Stimulated activated CD4-positive, alpha-beta T cell treated with anti-CD3 and anti-CD28 coated beads, TNF-alpha, amount 100 ng/mL, for 48 hours (primary cell): Measurements from ENCODE around the gene PRR15.

Experiments
- DNase-seq, 3 donors: peaks; one replicate each; pipeline ENCODE4 v3.0.0-alpha.2; 2020; ENCODE audit warnings: low read depth in 3 of 3

Gene PRR15

DNA sequence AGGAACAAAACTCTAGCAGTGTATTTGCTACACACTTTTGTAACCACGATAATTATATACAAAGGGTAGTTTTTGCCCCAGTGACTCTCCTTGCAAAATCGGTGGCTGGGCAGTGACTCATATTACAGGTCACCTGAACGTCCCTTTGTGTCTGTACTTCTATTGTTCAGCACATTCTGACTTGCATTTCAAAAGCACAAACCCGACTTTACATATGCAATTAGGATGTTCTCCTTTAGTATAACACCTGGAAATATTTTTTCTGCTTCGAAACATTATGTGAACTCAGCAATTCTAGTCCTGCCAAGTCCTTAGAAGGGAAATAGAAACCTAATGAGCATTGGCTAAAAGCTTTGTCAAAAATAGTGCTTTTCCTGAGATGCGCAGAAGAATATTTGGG, 6.0 kb downstream of the PRR15 start:
- DNase-seq, result no peak

DNA sequence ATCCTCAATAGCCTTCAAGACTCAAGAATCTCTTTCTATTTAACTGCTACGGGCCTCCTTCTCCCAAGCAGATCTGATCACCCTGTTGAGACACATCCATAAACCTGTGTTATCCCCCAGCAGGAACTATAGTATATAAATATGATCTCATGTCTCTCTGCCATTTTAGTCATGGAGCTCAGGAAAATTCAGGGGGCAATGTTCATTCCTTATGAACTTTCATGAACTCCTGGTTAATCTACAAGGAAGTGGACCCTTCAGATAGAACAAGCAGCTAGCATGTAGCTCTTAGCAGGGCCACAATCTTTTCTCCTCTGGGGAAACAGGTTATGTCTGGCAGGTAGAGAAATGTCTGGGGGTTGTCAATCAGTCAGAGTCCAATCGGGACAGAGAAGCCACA, 8.9 kb downstream of the PRR15 start:
- no peak for DNase-seq

DNA sequence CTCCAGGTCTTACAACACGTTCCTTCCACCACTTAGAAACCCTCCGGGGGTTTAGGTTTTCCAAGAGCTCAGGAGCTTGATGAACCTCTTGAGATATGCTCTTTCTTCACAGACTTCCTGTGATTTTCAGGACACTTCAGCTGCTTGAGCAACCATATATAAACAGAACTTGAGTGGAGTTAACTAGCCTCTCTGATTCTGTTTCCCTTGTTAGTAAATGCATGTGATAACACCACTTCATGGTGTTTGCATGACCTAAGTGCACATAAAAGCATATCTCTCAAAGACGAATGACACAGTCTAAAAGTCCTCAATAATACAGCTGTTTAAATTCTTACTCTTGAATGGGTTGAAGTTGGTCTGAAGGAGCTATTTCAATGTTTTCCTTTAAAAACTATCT, 9.9 kb downstream of the PRR15 start:
- no peak for DNase-seq

DNA sequence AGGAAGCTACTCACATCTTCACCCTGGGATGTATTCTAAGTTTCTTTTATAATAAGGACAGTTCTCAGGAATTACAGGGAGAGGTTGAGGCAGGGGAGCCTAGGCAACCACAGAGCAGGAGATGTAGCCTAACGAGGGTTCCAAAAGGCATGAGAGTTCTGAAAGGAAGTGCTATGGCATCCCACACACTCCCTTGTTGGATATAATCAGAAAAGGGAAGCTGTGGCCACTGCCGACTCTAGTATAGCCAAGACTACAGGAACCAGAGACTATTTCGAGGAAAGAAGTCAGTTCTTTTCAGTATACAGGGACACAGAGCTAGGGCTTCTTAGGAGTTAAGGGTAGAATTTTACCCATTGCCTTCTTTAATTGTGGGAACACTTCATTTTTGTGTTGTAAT, 11.0 kb downstream of the PRR15 start:
- DNase-seq, result no peak

DNA sequence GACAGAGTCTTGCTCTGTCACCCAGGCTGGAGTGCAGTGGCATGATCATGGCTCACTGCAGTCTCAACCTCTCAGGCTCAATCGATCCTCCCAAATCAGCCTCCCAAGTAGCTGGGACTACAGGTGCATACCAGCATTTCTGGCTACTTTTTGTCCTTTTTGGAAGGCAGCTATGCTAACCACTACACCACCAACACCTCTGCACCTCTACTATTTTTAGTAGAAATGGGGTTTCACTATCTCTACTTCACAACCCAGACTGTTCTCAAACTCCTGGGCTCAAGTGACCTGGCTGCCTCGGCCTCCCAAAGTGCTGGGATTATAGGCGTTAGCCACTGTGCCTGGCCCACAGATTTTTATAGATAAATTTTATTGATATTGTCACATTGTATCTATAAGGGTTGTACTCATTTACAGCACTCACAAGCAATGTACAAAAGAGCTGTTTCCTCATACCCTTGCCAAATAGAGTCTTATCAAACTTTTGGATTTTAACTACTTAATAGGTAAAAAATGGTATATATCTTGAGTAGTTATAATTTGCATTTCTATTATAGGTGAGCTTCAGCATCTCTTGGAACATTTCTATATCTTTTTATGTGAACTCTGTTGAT, 23.7 kb downstream of the PRR15 start:
- DNase-seq, result no peak

DNA sequence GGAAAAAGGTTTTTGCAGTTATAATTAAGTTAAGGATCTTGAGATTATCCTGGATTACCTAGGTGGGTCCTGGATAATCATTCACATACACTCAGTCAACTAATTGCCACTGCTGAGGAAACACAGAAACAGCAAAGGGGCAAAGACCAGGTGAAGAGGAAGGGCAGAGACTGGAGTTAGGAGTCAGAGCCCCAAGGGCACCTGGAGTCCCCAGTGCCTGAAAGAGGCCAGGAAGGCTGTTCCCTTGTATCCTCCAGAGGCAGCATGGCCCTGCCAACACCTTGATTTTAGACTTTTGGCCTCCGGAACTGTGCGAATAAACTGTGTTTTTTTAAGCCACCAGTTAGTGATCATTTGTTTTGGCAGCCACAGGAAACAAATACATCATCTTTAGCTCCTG, 24.6 kb downstream of the PRR15 start:
- no peak for DNase-seq

DNA sequence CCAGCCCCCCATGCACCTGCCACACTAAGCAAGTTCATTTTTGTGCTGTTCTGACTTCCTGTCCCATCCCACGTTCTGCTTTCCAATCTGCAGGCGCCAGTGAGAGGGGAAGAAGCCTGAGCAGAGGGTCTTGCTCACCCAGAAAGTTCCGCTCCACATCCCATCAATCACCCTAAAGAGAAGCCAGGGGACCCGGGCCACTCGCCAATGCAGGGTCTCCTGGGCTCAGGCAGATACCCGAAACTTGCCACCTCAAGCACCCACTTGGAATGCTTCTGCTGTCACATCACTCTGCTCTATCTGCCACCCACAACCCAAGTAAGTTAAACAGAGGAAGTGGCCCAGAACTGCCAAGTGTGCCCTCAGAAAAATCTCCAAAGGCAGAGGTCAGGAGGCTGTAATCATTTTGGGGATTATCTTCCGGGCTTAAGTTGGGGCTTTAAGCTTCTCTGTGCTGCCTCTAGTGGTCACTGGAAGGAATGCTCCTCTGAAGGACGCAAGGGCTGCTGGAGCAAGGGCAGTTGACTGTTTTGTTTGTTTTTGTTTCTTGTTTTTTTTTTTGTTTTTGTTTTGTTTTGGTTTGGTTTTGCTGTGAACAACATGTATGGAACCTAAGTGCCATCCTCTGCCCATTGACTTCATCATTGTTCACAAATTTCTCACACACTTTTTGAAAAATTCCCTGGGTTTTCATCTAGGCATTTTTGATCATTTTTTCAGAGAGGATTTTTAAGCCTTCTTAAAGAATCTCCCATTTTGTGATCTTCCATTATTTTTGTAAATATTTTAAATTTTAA, 25.5 kb downstream of the PRR15 start:
- DNase-seq, result no peak

DNA sequence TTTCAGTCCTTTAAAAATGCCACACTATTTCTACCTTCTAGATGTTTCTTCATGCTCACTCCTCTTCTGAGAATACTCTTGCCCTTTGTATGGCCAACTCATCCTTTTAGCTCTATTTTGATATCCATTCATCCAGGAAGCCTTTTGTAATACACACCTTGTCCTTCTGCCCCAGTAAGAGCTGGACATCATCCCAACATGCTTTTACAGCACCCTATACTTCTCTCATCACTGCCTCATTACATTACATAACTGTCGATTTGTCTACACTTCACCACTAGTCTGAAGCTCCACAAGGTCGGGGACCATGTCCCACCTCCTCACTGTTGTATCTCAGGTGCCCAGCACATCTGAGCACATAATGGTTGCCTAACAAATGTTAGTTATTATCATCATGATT, 29.2 kb downstream of the PRR15 start:
- no peak for DNase-seq

DNA sequence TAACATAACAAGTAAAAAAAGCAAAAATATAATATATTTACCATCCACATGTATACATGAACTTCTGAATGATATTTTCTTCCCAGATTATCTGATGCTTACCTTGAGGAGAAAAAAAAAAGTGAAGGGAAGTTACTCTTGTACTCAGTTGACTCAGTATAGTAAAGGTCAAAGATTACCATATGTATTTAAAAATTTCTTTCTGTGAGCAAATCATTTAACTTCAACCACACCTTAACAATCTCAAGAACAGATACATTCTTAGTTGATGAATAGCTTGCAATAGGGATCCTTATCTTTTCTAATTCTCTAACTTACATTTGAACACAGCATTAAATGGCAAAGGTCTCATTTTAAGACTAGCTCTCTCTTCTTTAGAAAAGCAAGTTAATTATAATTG, 29.8 kb downstream of the PRR15 start:
- no peak for DNase-seq

DNA sequence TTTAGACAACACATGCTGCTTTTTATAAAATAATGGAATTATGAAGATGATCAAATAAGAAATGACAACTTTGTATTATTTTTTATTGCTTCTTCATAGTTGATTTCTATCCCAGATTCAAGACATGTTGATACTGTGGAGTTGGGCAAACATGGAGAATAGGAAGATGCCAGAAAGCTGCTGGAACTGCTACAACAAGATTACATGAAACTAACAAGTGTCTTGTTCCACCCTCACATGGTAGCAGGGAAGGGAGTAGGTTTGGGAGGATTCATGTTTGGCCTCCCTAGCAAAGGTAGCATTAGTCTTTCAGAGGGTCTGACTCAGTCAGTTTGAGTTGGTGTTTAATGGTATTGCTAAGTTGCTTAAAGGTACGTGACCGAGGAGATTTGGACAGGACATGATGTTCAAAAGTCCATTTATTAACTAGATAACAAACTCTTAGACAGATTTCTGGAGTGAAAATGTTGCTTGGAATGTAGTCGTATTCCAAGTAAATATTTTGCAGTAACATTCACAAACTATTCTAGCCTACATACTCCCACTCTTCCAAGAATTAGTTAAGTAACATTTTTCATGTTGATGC, 33.1 kb downstream of the PRR15 start:
- no peak for DNase-seq

DNA sequence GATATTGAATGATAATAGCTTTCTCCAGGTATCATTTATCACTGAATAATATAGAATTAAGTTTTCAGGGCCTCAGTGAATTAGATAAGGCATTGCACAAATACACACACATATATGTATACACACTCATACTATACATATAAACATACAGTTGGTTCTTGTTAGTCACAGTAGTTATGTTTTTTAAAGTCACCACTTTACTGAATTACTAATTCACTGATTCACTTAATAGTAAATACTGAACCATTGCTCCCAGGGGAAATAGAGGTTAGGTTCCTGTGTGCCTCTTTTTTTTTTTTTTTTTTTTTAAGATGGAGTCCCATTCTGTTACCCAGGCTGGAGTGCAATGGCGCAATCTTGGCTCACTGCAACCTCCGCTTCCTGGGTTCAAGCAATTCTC, 33.6 kb downstream of the PRR15 start:
- no peak for DNase-seq

DNA sequence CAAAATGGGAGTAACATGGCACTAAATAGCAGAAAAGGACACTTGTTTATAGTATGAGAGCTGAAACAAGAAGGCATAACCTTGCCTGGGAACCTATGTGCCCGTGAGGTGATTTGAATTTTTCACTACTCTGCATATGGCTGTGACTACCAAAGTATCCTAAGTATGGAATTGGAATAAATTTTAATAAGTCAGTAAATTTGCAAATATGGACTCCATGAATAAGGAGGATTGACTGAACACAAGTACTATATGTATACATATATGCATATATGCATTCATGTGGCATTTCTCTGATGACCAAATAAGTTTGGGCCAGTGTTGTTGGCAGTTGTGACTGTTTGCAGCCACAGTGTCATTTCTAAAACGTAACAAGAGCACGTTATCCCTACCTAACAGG, 34.5 kb downstream of the PRR15 start:
- no peak for DNase-seq

DNA sequence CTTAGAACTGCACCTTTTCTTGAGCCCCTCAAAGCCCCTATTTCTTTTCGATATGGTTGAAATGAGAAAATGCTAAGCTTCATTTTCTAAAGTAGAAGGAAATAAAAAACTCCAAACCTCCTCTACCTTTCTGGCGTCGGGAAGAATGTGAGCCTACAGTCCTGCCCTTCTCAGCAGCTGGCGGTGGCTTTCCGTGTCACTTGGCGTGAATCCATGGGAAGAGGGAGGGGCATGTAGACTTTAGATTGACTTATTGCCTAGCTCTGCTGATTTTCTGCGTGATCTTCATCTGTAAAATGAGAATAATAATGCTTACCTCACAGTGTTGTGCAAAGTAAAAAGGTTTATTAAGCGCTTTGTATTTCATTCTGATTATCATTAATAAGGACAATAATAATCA, 35.0 kb downstream of the PRR15 start:
- no peak for DNase-seq

DNA sequence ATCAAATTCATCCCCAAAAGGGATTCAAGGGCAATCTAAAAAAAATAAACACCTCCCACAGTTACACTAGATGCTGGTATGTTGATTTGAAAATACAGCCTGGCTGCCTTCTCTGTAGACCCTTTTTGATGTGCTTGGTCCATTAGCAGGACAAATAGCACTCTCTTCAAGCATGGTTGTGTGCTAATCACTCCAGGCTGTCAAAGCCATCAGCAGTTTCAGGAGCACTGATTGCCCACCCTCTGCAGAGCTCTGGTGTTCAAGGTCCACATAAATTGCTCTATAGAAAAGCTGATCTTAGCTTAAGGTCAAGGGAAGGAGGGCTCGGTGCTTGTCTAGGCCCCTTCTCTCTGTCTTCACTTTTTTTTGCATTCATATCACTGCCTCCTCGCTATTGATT, 35.4 kb downstream of the PRR15 start:
- no peak for DNase-seq

DNA sequence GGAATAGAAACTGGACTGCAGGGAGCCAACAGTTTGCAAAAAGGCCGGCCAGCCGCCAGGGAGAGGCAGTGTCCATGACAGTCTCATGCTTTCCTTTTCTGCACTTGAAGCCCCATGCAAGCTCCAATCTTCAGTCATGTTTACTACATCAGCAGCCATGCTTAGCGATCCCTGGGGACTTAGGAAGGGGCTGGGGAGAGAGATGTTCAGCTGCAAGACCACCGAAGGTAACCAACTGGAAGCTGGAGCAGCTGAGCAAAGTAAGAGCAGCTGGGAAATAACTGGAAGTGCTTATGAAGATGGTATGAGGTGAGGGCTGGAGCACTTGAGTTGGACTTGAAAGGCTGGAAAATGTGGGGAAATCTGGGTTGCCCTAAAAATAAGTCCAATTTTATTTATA, 37.0 kb downstream of the PRR15 start:
- DNase-seq, result no peak

DNA sequence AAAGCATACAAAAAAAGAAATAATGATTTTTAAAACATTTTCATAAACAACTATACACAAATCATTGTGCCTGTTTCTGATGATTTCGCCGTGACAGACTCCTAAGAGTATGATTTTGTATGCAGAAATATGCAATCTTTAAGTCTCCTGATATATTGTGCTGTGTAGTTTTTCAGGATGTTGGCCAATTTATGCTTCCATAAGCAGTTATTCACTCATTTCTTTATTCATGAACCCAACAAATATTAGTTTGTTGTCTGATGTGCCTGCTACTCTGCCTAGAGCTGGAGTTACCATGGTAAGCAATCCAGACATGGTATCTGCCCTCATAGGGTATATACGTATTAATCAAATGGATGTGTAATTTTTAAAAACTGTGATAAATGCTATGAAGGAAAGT, 40.4 kb downstream of the PRR15 start:
- DNase-seq, result no peak

DNA sequence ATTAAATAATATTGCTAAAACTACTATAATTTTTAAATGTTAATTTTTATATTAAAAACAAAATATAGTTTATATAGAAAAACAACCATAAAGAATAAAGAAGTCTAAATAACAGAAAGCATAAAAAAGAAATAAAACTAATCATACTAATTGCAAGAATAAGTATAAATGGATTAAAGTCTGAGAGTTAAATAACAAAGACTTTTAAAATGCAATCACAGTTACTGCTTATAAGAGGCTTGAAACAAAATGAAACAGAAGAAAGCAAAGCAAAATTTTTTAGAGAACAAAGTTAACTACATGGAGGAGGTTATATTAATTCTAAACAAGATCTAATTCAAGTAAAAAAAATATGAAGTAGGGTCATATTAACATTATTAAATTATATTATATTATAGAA, 41.1 kb downstream of the PRR15 start:
- DNase-seq, result no peak

DNA sequence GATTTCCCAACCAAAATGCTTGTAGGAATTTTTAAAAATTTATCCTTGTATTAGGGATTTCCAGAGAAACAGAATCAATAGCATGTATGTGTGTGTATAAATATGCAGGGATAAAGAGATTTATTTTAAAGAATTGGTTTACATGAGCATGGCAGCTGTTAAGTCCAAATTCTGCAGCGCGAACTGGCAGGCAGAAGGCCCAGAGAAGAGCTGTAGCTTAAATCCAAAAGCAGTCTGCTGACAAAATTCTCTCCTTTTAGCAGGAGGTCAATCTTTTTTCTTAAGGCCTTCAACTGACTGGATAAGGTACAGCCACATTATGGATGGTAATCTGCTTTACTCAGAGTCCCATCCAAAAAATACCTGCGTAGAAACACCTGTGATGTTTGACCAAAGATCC, 42.0 kb downstream of the PRR15 start:
- no peak for DNase-seq

DNA sequence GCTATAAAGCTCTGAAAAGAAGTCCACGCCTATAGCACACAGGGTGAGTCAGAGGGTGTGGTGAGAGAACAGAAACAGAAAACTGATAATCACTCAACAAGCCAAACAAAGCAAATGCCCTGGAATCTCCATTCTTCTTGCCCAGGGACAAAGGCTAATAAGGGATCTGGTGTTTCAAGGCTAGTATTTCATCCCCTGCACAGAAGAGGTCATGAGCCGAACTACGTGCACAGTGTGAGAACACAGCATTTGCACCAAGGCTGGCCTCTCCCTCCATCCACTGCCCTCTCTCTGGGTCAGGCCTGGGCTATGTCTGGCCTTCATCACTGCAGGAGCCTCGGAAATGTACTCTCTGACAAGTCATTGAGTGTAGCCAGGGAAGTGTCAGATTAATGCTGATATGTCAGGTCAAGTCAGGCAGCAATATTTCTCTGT, 42.7 kb downstream of the PRR15 start:
- no peak for DNase-seq

DNA sequence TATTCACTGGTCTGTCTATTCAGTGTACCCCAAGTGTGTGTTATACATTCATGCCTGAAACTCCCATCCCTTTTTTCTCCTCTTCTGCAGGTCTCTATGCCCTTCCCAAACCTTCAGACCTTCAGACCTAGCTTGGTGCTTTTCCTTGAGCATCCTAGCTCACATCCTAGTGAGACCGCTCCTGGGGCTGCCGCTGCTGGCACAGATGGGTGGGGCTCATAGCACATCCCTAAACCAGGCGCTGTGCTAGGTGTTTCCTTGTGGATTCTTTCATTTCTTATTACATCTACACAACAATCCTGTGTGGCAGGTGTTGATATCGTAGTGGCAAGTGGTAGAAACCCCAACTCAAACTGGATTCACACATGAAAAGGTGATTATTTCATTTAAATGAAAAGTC, 43.2 kb downstream of the PRR15 start:
- no peak for DNase-seq

DNA sequence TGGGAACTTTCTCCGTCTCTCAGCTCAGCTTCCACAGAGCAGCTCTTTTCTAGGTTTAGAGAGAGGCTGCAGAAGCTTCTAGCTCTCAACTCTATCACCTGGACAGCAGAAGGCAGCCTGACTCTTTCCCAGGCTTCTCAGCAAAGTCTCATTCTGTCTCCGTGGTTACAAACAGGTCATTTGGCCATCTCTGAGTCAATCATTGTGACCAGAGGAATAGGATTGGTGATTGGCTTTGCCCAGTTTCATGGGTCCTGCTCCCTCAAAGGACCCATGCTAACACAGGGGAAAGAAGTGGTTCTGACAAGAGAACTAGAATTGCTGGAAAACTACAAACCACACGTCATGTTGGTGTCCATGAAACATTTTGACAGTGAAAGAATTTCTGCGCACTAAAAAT, 43.6 kb downstream of the PRR15 start:
- no peak for DNase-seq

DNA sequence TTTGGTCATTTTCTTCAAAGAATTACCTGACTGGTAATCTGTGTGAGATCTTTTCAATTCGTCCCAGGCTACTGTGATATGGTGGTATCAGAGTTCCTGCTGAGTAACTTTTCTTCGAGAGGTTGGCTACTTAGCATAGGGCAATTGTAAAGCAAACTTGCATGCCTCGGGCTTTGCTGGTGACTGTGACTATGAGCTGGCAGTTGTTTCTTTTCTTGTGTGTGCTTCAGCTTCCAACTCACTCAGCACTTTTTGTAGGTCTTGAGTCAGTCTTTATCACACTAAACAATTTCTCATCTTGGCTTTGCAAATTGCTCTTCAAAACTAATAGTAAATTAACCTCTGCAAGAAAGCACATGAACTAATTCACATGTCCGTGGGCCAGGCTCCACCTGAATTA, 44.3 kb downstream of the PRR15 start:
- no peak for DNase-seq
